Upper lobe of left lung (tissue), 4 donors: ENCODE data around the gene PRTFDC1.

ENCODE experiments used
- POLR2A ChIP-seq, 4 donors: fragments of 450-650 bp; IDR thresholded peaks; one replicate each; pipeline ENCODE4 v1.5.1; 2016 to 2017; ENCODE audit warnings: antibody characterized with exemption in 4 of 4, mild to moderate bottlenecking in 2 of 4
- TF ChIP-seq, protein P1 (sequence below), 6 experiments: fragments of 450-650 bp in 4 of 6; fragments of 200-600 bp in 2 of 6; sonication (generic) in 2 of 6; IDR thresholded peaks; one replicate each; pipeline ENCODE4 v1.5.1; 2016 to 2019; ENCODE audit warnings: antibody characterized with exemption in 6 of 6

DNA sequence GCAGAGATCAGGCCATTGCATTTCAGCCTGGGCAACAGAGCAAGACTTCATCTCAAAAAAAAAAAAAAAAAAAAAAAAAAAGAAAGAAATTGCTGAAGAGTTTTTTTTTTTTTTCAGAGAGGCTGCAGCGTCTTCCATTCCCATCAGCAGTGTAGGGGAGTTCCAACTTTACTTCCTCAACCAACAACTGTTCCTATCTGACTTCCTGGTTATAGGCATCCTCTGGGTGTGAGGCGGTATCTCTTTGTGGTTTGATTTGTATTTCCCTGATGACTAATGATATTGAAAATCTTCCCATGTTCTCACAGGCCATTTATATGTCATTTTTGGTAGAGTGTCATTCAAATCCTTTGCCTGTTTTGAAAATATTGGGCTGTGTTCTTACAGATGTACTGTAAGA is 40.2 kb downstream of the PRTFDC1 start:
- TF ChIP-seq, protein P1, sequence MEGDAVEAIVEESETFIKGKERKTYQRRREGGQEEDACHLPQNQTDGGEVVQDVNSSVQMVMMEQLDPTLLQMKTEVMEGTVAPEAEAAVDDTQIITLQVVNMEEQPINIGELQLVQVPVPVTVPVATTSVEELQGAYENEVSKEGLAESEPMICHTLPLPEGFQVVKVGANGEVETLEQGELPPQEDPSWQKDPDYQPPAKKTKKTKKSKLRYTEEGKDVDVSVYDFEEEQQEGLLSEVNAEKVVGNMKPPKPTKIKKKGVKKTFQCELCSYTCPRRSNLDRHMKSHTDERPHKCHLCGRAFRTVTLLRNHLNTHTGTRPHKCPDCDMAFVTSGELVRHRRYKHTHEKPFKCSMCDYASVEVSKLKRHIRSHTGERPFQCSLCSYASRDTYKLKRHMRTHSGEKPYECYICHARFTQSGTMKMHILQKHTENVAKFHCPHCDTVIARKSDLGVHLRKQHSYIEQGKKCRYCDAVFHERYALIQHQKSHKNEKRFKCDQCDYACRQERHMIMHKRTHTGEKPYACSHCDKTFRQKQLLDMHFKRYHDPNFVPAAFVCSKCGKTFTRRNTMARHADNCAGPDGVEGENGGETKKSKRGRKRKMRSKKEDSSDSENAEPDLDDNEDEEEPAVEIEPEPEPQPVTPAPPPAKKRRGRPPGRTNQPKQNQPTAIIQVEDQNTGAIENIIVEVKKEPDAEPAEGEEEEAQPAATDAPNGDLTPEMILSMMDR (IDR thresholded peaks at IDR 0.05) = no peak
- TF ChIP-seq POLR2A (IDR thresholded peaks at IDR 0.05) = no peak
